ENCODE measurements around the gene SELENBP1.
A peak's percentile ranks its signal among the peaks of the same experiment; 100 is the strongest.
"Not testable (repeated sequence)": the region's sequence is repeated elsewhere in the genome, so short reads cannot be mapped to it uniquely, and the experiment has no call there.

Gene SELENBP1

DNA sequence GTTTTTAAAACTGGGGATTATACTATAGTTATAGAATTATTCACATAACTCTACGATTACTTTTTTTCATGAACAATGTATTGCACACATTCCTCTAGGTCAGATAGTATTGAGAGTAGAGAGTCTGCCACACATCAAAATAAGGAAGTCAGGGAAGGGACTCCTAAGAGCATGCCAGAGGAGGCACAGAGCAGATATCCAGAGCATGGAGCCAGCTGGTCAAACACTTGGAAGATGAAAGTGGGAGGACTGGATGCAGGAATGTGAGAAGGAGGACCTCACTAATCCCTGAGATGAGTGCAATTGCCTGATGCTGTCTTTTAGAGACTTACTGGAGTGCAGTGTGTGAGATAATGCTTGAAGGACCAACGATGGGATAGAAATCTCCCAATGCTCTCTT is 15.8 kb downstream of the SELENBP1 start:
- Histone ChIP-seq H3K27ac (ENCODE audit: low read length) (no peak overlapping the region), H3K4me3 (ENCODE audit: low read depth in 1 of 2, low read length in 2 of 2) (no peak overlapping the region), H3K4me1 (ENCODE audit: control insufficient read depth in 1 of 2, insufficient read depth in 2 of 2, low read length in 2 of 2) (no peaks in the 10 kb centered on the region), H3K36me3 (ENCODE audit: control insufficient read depth in 1 of 2, insufficient read depth in 2 of 2, low read length in 2 of 2) (no peaks in the 10 kb centered on the region), H3K27me3 (ENCODE audit: low read depth, low read length) (no peaks in the 10 kb centered on the region), H3K9me3 (ENCODE audit: control insufficient read depth in 1 of 2, low read length in 2 of 2) (no peaks in the 10 kb centered on the region)

DNA sequence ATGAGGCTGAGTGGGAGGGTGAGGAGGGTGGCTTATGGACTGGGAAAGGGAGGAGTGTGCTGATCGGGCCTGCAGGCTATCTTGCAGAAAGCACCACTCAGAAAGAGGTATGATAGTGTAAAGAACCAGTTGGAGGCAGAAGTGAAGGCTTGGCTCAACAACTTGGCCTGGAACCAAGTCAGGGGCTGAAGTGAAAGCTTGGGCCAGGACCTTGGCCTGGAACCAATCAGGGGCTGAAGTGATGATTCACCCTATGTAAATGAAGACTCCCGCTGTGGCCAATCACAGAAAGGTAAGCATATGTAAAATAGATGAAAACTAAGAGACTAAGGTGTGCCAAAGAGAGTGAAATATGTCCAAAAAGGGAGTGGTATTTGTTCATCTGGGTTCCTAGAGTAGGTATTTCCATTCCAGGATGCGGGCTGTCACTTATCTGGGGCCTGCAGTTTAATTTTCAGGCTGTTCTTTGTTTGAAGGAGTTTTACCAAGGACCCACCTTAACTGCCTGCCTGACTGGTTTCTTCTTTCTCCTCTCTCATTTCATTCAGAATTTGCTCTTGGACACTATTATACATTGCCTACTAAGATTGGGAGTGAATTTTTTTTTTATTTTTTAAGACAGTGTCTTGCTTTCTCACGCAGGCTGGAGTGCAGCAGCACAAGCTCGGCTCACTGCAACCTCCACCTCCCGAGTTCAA is 20.3 kb downstream of the SELENBP1 start:
- Histone ChIP-seq H3K4me3 (ENCODE audit: low read depth in 1 of 2, low read length in 2 of 2) (no peak overlapping the region), H3K9me3 (ENCODE audit: control insufficient read depth in 1 of 2, low read length in 2 of 2) (no peaks in the 10 kb centered on the region)

DNA sequence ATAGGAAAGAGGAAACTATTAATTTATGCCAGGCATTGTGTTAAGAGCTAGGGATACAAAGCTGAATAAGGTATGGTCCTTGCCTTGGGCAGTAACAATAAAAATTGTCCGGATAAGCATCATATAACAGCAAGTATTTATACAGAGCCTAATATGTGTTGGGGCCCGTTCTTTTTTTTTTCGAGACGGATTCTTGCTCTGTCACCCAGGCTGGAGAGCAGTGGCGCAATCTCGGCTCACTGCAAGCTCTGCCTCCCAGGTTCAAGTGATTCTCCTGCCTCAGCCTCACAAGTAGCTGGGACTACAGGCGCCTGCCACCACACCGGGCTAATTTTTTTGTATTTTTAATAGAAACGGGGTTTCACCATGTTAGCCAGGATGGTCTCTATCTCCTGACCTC is 22.2 kb downstream of the SELENBP1 start:
- H3K27ac ChIP-seq (ENCODE audit: low read length); H3K9me3 ChIP-seq (ENCODE audit: control insufficient read depth in 1 of 2, low read length in 2 of 2); H3K4me3 ChIP-seq (ENCODE audit: low read depth in 1 of 2, low read length in 2 of 2); H3K36me3 ChIP-seq (ENCODE audit: control insufficient read depth in 1 of 2, insufficient read depth in 2 of 2, low read length in 2 of 2); H3K27me3 ChIP-seq (ENCODE audit: low read depth, low read length): not testable (repeated sequence)
- H3K4me1 ChIP-seq (ENCODE audit: control insufficient read depth in 1 of 2, insufficient read depth in 2 of 2, low read length in 2 of 2), result peaks cover 8 to 10% of the 10 kb centered on the region in 2 donors

More for the DNA sequence above, 20.3 kb downstream of the SELENBP1 start:
- H3K36me3 ChIP-seq (ENCODE audit: control insufficient read depth in 1 of 2, insufficient read depth in 2 of 2, low read length in 2 of 2), result no peaks in the 10 kb centered on the region
- no peak overlapping the region for H3K27ac ChIP-seq (ENCODE audit: low read length)
- H3K27me3 ChIP-seq (ENCODE audit: low read depth, low read length), result no peaks in the 10 kb centered on the region
- no peaks in the 10 kb centered on the region for H3K4me1 ChIP-seq (ENCODE audit: control insufficient read depth in 1 of 2, insufficient read depth in 2 of 2, low read length in 2 of 2)

DNA sequence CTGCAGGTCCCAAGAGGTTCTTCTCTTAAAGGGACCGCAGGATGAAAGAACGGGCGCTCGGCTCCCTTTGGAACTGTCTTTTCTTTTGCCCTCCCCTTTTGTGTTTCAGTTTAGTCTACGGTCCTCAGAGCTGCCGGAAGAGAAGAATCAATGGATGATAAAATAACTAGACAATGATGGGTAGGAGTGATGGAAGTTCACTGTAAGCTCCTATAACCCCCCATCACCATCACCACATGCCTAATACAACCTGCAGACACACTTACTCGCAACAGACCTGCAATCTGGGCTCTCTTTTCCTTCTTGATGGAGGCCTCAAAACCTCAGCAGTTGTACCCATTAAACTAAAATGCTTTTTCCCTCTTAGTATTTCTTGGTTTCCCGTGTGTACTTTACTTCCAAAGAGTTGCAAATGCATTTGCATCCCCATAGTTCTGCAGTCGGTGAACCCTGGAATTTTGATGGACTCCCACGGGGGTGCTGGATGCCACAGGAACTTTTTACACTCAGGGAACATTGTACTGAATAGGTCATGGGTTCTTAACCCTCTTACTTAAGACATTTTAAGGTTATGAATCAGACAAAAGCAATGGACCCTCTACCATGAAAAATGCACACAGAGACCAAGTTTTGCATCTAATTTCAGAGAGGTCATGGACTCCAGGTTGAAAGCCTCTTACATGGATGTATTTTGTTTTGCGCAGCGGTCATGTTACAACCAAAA is 24.8 kb downstream of the SELENBP1 start:
- H3K4me3 ChIP-seq (ENCODE audit: low read depth in 1 of 2, low read length in 2 of 2), result peak overlapping the region; percentile 78 to 94
- H3K36me3 ChIP-seq (ENCODE audit: control insufficient read depth in 1 of 2, insufficient read depth in 2 of 2, low read length in 2 of 2), result peaks cover 20 to 23% of the 10 kb centered on the region in 2 donors
- peak overlapping the region; percentile 97 for H3K27ac ChIP-seq (ENCODE audit: low read length)
- peaks cover 8 to 10% of the 10 kb centered on the region in 2 donors for H3K4me1 ChIP-seq (ENCODE audit: control insufficient read depth in 1 of 2, insufficient read depth in 2 of 2, low read length in 2 of 2)
- no peaks in the 10 kb centered on the region for H3K9me3 ChIP-seq (ENCODE audit: control insufficient read depth in 1 of 2, low read length in 2 of 2)
- H3K27me3 ChIP-seq (ENCODE audit: low read depth, low read length), result no peaks in the 10 kb centered on the region

DNA sequence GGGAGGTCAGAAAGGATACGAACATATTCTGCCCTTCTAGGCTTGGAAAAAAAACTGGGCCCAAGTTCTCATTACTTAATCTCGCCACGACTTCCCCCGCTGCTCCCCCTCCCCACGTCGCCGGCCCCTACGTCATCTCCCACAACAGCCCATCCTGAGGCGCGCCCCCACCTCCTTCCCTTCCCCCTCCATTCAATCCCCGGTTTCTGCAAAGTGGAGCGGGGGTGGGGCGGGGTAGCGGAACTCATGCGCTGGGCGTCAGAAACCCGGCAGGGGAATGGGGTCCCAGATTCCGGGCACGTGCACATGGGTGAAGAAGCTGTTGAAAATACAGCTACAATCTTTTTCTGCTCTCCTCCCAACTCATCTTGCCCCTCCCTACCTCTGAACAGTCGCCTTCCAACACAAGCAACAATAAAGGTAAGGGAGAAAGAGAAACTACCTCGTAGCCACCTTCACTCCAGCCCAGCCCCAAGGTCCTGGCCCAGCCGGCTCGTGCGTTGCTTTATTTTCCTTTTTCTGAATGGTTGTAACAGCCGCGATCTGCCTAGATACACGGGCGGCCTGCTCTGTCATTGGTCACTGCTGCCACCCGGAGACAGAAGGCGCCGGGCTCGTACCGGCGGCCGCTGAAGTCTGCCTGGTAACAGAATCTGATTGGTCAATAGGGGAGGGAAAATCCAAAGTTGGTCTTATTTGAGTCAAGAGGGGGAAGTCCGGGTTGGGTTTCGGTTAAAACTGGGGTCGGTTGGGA is 25.6 kb downstream of the SELENBP1 start, which contains the start of gene RFX5:
RFX5 (minus strand) TSS at position 484 of the 754 bp plus-strand sequence. CDS start 932 bp downstream, outside the sequence.
- H3K4me3 ChIP-seq (ENCODE audit: low read depth in 1 of 2, low read length in 2 of 2), result peak within 1 kb of the TSS; percentile 78 to 94
- H3K9me3 ChIP-seq (ENCODE audit: control insufficient read depth in 1 of 2, low read length in 2 of 2), result no peaks in the 10 kb centered on the region
- H3K36me3 ChIP-seq (ENCODE audit: control insufficient read depth in 1 of 2, insufficient read depth in 2 of 2, low read length in 2 of 2), result peaks cover 22 to 31% of the 10 kb centered on the region in 2 donors
- H3K27me3 ChIP-seq (ENCODE audit: low read depth, low read length), result no peaks in the 10 kb centered on the region
- H3K4me1 ChIP-seq (ENCODE audit: control insufficient read depth in 1 of 2, insufficient read depth in 2 of 2, low read length in 2 of 2), result peaks cover 8 to 10% of the 10 kb centered on the region in 2 donors
- H3K27ac ChIP-seq (ENCODE audit: low read length), result peak within 1 kb of the TSS; percentile 97

DNA sequence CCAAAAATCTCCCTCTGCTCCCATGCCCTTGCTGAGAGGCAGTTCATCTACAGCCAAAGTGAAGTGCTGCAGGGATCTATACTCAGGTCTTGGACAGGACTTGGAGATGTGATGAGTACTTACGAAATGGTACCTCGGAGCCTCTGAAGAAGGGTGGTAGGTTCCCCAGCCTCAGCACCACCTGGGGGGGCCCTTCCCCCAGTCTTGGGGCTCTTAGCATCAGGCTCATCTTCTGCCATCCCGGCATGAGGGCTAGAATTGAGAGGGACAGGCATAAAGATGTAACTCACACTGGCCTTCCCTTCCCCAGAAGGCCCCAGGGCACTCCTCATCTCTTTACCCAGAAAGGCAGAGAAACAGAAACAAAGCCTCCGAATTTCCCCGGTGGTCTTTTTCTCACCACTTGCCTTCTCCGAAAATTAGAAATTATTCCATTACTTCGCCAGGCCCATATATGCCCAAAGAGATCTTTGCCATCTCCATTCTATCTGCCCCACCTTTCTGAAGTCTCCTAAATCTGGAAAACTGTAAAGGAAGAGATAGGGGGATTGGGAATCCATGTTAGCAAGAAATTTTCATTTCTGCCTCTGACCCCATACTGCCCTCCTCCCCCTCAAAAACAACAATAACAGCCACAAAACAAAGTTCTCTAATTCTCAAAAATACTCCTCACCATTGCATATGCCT is 26.3 kb downstream of the SELENBP1 start:
- peaks cover 8 to 10% of the 10 kb centered on the region in 2 donors for H3K4me1 ChIP-seq (ENCODE audit: control insufficient read depth in 1 of 2, insufficient read depth in 2 of 2, low read length in 2 of 2)

DNA sequence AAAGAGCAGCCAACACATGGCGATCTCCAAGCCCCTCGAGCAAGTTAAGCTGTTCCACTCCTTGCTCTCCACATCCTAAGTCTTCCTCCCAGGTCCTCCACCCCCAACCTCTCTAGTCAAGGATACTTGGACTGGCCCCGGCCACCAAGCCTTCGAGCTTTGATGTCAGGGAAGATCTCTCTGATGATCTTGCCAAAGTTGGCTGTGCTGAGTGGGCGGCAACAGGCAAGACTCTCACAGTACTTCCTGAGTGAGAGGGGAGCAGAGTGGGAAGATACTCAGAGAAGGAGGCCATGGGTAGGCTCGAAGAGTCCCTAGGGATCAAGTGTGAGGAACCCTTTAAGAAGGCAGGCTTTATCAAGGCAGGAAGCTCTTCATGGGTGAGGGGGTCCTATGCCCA is 28.2 kb downstream of the SELENBP1 start:
- Histone ChIP-seq H3K4me1 (ENCODE audit: control insufficient read depth in 1 of 2, insufficient read depth in 2 of 2, low read length in 2 of 2) (peaks cover 10 to 14% of the 10 kb centered on the region in 2 donors), H3K36me3 (ENCODE audit: control insufficient read depth in 1 of 2, insufficient read depth in 2 of 2, low read length in 2 of 2) (peaks cover 23 to 33% of the 10 kb centered on the region in 2 donors), H3K9me3 (ENCODE audit: control insufficient read depth in 1 of 2, low read length in 2 of 2) (no peaks in the 10 kb centered on the region), H3K27me3 (ENCODE audit: low read depth, low read length) (no peaks in the 10 kb centered on the region), H3K27ac (ENCODE audit: low read length) (no peak overlapping the region), H3K4me3 (ENCODE audit: low read depth in 1 of 2, low read length in 2 of 2) (no peak overlapping the region)

More for the DNA sequence above, 26.3 kb downstream of the SELENBP1 start:
- Histone ChIP-seq H3K27ac (ENCODE audit: low read length) (peak overlapping the region; percentile 97), H3K36me3 (ENCODE audit: control insufficient read depth in 1 of 2, insufficient read depth in 2 of 2, low read length in 2 of 2) (peaks cover 23 to 33% of the 10 kb centered on the region in 2 donors), H3K9me3 (ENCODE audit: control insufficient read depth in 1 of 2, low read length in 2 of 2) (no peaks in the 10 kb centered on the region), H3K4me3 (ENCODE audit: low read depth in 1 of 2, low read length in 2 of 2) (peak overlapping the region; percentile 78 to 94), H3K27me3 (ENCODE audit: low read depth, low read length) (no peaks in the 10 kb centered on the region)

DNA sequence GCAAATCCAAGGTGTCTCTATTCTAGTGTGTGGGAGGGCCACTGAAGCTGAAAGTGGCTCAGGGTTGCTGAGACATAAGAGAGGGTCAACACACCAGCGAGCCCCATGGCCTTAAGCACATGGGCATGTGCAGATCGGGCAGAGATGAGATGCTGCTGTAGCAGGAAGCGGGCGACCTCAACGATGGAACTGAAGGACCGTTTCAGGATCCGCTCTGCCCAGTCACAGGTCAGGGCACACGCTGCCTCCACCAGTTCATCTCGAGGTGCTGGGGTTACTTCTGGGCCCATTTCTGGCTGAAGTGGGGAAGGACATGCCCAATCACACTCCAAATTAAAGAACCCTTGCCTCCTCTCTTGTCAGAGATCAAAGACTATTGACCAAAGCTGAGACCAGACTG is 28.9 kb downstream of the SELENBP1 start:
- no peak overlapping the region for H3K4me3 ChIP-seq (ENCODE audit: low read depth in 1 of 2, low read length in 2 of 2)

DNA sequence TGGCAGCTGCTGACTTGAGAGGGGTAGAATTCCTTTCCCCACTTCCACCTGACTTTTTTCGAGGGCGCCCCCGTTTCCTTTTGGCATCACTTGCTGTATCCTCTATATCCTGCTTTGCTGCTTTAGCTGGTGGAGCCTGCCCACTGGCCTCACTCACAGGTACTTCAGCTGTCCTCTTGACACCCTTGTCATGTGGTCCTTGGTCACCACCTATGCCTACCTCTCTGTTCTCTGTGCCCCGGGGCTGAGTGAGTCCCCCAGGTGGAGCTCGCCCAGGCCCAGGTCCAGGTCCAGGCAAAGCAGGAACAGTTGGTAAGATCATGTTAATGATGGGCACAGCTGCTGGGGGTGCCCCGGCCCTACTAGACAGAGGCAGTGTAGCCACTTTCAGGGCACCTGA is 29.9 kb downstream of the SELENBP1 start:
- H3K27ac ChIP-seq (ENCODE audit: low read length), result no peak overlapping the region

More for the DNA sequence above, 28.9 kb downstream of the SELENBP1 start:
- Histone ChIP-seq H3K27me3 (ENCODE audit: low read depth, low read length) (no peaks in the 10 kb centered on the region), H3K4me1 (ENCODE audit: control insufficient read depth in 1 of 2, insufficient read depth in 2 of 2, low read length in 2 of 2) (peaks cover 10 to 14% of the 10 kb centered on the region in 2 donors), H3K9me3 (ENCODE audit: control insufficient read depth in 1 of 2, low read length in 2 of 2) (no peaks in the 10 kb centered on the region), H3K36me3 (ENCODE audit: control insufficient read depth in 1 of 2, insufficient read depth in 2 of 2, low read length in 2 of 2) (peaks cover 23 to 33% of the 10 kb centered on the region in 2 donors), H3K27ac (ENCODE audit: low read length) (no peak overlapping the region)

DNA sequence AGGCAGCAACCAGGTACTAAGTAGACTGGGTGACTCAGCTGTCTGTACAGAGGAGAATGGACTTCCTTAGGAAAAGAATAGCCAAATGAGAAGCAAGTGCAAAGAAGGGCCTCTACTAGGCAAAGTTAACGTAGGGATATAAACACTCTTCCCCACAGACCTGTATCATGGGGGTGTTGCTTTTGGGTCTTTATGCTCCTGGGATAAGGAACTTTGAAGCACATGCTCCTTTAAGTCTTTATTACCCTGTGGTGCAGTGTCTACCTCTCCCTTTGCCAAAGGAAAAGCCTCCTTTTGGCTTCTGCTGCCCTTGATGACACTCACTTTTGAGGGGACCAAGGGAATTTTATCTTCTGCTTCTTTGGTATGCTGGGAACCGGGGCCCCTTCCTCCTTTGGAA is 30.5 kb downstream of the SELENBP1 start:
- no peak overlapping the region for H3K27ac ChIP-seq (ENCODE audit: low read length)
- H3K9me3 ChIP-seq (ENCODE audit: control insufficient read depth in 1 of 2, low read length in 2 of 2), result no peaks in the 10 kb centered on the region
- H3K36me3 ChIP-seq (ENCODE audit: control insufficient read depth in 1 of 2, insufficient read depth in 2 of 2, low read length in 2 of 2), result peaks cover 23 to 33% of the 10 kb centered on the region in 2 donors
- no peaks in the 10 kb centered on the region for H3K27me3 ChIP-seq (ENCODE audit: low read depth, low read length)
- H3K4me1 ChIP-seq (ENCODE audit: control insufficient read depth in 1 of 2, insufficient read depth in 2 of 2, low read length in 2 of 2), result peaks cover 10 to 14% of the 10 kb centered on the region in 2 donors
- no peak overlapping the region for H3K4me3 ChIP-seq (ENCODE audit: low read depth in 1 of 2, low read length in 2 of 2)

More for the DNA sequence above, 29.9 kb downstream of the SELENBP1 start:
- Histone ChIP-seq H3K9me3 (ENCODE audit: control insufficient read depth in 1 of 2, low read length in 2 of 2) (no peaks in the 10 kb centered on the region), H3K36me3 (ENCODE audit: control insufficient read depth in 1 of 2, insufficient read depth in 2 of 2, low read length in 2 of 2) (peaks cover 23 to 33% of the 10 kb centered on the region in 2 donors), H3K4me3 (ENCODE audit: low read depth in 1 of 2, low read length in 2 of 2) (no peak overlapping the region), H3K27me3 (ENCODE audit: low read depth, low read length) (no peaks in the 10 kb centered on the region), H3K4me1 (ENCODE audit: control insufficient read depth in 1 of 2, insufficient read depth in 2 of 2, low read length in 2 of 2) (peaks cover 10 to 14% of the 10 kb centered on the region in 2 donors)

Data from muscle layer of duodenum (tissue), 2 donors.